Kidney (tissue), 14 donors: ENCODE data around the gene RGS12. TPM values are rescaled to one million over a fixed set of nuclear protein-coding genes. Genes with fewer than 3 reads are reported as not detected.

Experiments
- DNase-seq, 5 donors: peaks; one replicate each; pipeline ENCODE4 v3.0.0-alpha.2; 2013 to 2020
- FAIRE-seq: peaks from 2 replicates; lab custom pipeline; 2012; peaks lifted over from hg19 to GRCh38; lab: Jason Lieb, UNC
- H3K27ac ChIP-seq, 2 donors: one replicate each; pipeline ENCODE4 v1.7.0; 2013; ENCODE audit warnings: low read depth in 2 of 2, low read length in 2 of 2, inconsistent platforms in 1 of 2
- H3K27me3 ChIP-seq: one replicate; pipeline ENCODE4 v1.7.1; 2013; ENCODE audit warnings: low read length, inconsistent platforms; ENCODE audit not compliant: control insufficient read depth, insufficient read depth
- H3K36me3 ChIP-seq, 3 donors: one replicate each; pipeline versions ENCODE4 v1.7.0 to v1.7.1; 2013; ENCODE audit warnings: low read length in 3 of 3, control low read depth in 1 of 3, inconsistent platforms in 1 of 3; ENCODE audit not compliant: insufficient read depth in 3 of 3, control insufficient read depth in 2 of 3
- H3K4me1 ChIP-seq, 3 donors: one replicate each; pipeline versions ENCODE4 v1.7.0 to v1.7.1; 2013; ENCODE audit warnings: low read length in 3 of 3, inconsistent platforms in 1 of 3, low read depth in 1 of 3; ENCODE audit not compliant: control insufficient read depth in 2 of 3, insufficient read depth in 2 of 3
- H3K4me3 ChIP-seq, 3 donors: one replicate each; pipeline versions ENCODE4 v1.7.0 to v1.8.1; 2013; ENCODE audit warnings: low read length in 3 of 3, control low read depth in 1 of 3, inconsistent platforms in 1 of 3
- H3K9ac ChIP-seq, 3 donors: one replicate each; pipeline versions ENCODE4 v1.7.0 to v1.7.1; 2013; ENCODE audit warnings: low read length in 3 of 3, control low read depth in 1 of 3, inconsistent platforms in 1 of 3
- H3K9me3 ChIP-seq, 3 donors: one replicate each; pipeline versions ENCODE4 v1.7.0 to v1.7.1; 2013; ENCODE audit warnings: low read length in 3 of 3, control low read depth in 1 of 3, inconsistent platforms in 1 of 3; ENCODE audit not compliant: control insufficient read depth in 2 of 3, insufficient read depth in 1 of 3
- CTCF ChIP-seq: IDR thresholded peaks from 3 replicates; pipeline ENCODE4 v1.5.1; 2012; ENCODE audit warnings: mild to moderate bottlenecking, moderate library complexity, borderline replicate concordance; ENCODE audit not compliant: insufficient read depth; ENCODE audit errors: extremely low read depth
- intact Hi-C: fragments of 100-400 bp; cut with DNase I; formaldehyde crosslinking; loops from one replicate; pipeline ENCODE4 v1.11.1; 2022
- polyA plus RNA-seq: library from polyadenylated mRNA; stranded (reverse); fragments of 350-450 nt; fragmentation: Illumina TruSeq; extraction: RNeasy Lipid Tissue Mini Kit (QIAGEN cat#74804); gene quantifications from one replicate; pipeline ENCODE4 v1.2.3, GENCODE V29; 2014; ENCODE audit warnings: low read depth, low replicate concordance; ENCODE audit not compliant: insufficient read depth
- total RNA-seq: library from RNA; stranded (reverse); fragmentation: NEBNext Ultra II Directional; extraction: Animal tissue kit (Norgen Biotek cat#: 25700); gene quantifications from one replicate; pipeline ENCODE4 v1.2.1, GENCODE V29; 2021
- donor health status: control.
- donor health status: control.
- donor health status: control.
- donor health status: control.
- donor health status: control.
- donor health status: DM: yes; HTN: yes; CAD: no.
- donor health status: Normal renal cell carcinoma (clear cell type).

The RGS12 gene
- total and polyA plus RNA-seq, 2 donors from 2014 or later = 18.0 to 35.5 TPM

GRCh38 chr4:3293401-3294391 is 875 bp downstream of the RGS12 start:
- intact Hi-C loops = no loop called here
- H3K27ac ChIP-seq = no peak overlapping the region
- peak overlapping the region; percentile 26 to 66 (median 62) for H3K4me3 ChIP-seq
- TF ChIP-seq CTCF = no peak
- no peak for FAIRE-seq
- no peaks in the 10 kb centered on the region for H3K9me3 ChIP-seq
- no peaks in the 10 kb centered on the region for H3K36me3 ChIP-seq
- H3K27me3 ChIP-seq = no peaks in the 10 kb centered on the region
- H3K9ac ChIP-seq = peak overlapping the region in 2 of 3 donors; percentile 39 to 73
- peak in 2 of 5 donors; percentile 77 to 82 for DNase-seq
- peaks cover 0 to 8% (median 5%) of the 10 kb centered on the region in 3 donors for H3K4me1 ChIP-seq

- no peak overlapping the region for H3K27ac ChIP-seq
Observed at GRCh38 chr4:3294401-3295241, 1.8 kb downstream of the RGS12 start.

More at GRCh38 chr4:3294401-3295241, 1.8 kb downstream of the RGS12 start:
- Histone ChIP-seq H3K36me3 (no peaks in the 10 kb centered on the region), H3K9me3 (no peaks in the 10 kb centered on the region), H3K27me3 (no peaks in the 10 kb centered on the region), H3K4me3 (no peak overlapping the region), H3K4me1 (peaks cover 0 to 8% (median 5%) of the 10 kb centered on the region in 3 donors), H3K9ac (no peak overlapping the region)
- FAIRE-seq (no peak), DNase-seq (peak in 2 of 5 donors; percentile 61 to 69)
- intact Hi-C loops = no loop called here
- TF ChIP-seq CTCF = no peak
